AG09309 (cell line): ENCODE data around the gene OSTC.
A peak's percentile ranks its signal among the peaks of the same experiment; 100 is the strongest.

ENCODE experiments used
- DNase-seq: peaks from one replicate; pipeline ENCODE4 v3.0.0-alpha.2; 2010; ENCODE audit warnings: low read depth
- H3K4me3 ChIP-seq: 2 replicates; pipeline ENCODE4 v1.5.1; 2011; ENCODE audit warnings: mild to moderate bottlenecking, low read depth, low read length, moderate library complexity; ENCODE audit not compliant: control insufficient read depth
- TF ChIP-seq, protein P1 (sequence below): IDR thresholded peaks from 2 replicates; pipeline ENCODE4 v1.5.1; 2011; ENCODE audit warnings: mild to moderate bottlenecking, low read depth, low read length, inconsistent platforms; ENCODE audit not compliant: insufficient read depth, control insufficient read depth; ENCODE audit errors: missing control alignments

OSTC gene

DNA sequence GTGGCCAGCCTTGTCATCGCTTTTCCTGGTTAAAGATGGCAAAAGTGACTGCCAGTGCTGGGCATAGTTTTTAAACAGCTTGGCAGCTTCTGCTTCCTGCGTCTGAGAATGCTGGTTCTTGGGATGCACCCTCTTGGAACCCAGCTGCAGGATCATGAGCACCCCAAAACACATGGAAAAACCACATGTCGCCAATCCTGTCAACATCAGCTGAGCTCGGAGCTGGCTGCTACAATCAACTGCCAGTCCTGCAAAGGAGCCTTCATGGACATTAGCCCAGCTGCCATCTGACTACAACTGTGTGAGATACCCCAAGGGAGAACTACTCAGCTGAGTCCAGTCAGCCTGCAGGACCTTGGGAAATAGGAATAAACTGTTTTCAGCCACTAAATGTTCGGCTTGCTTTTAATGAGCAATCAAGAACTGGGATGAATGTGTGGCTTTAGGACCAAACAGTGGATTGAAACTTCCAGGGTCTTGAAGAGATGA, 31.0 kb downstream of the OSTC start:
- TF ChIP-seq, protein P1, sequence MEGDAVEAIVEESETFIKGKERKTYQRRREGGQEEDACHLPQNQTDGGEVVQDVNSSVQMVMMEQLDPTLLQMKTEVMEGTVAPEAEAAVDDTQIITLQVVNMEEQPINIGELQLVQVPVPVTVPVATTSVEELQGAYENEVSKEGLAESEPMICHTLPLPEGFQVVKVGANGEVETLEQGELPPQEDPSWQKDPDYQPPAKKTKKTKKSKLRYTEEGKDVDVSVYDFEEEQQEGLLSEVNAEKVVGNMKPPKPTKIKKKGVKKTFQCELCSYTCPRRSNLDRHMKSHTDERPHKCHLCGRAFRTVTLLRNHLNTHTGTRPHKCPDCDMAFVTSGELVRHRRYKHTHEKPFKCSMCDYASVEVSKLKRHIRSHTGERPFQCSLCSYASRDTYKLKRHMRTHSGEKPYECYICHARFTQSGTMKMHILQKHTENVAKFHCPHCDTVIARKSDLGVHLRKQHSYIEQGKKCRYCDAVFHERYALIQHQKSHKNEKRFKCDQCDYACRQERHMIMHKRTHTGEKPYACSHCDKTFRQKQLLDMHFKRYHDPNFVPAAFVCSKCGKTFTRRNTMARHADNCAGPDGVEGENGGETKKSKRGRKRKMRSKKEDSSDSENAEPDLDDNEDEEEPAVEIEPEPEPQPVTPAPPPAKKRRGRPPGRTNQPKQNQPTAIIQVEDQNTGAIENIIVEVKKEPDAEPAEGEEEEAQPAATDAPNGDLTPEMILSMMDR: no peak
- DNase-seq: no peak
- H3K4me3 ChIP-seq: no peak overlapping the region

DNA sequence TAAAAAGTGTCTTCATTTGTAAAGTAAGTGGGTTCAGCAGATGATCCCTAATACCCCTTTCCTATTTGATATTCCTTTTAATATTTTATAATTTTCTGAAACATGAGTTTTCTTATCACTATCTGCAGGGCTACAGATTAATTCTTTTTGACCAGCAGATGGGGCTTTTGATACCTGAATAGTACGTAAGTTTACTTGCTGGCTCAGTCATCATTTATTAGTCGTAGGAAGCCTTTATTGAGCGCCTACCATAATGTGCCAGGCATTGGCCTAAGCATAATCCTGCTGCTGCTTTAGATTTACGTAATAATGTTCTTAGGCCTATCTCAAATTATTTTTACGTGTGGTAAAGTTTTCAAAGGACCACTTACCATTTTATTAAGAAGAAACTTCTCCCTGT, 33.1 kb downstream of the OSTC start:
- no peak overlapping the region for H3K4me3 ChIP-seq
- no peak for DNase-seq
- TF ChIP-seq, protein P1: peak; percentile 34

DNA sequence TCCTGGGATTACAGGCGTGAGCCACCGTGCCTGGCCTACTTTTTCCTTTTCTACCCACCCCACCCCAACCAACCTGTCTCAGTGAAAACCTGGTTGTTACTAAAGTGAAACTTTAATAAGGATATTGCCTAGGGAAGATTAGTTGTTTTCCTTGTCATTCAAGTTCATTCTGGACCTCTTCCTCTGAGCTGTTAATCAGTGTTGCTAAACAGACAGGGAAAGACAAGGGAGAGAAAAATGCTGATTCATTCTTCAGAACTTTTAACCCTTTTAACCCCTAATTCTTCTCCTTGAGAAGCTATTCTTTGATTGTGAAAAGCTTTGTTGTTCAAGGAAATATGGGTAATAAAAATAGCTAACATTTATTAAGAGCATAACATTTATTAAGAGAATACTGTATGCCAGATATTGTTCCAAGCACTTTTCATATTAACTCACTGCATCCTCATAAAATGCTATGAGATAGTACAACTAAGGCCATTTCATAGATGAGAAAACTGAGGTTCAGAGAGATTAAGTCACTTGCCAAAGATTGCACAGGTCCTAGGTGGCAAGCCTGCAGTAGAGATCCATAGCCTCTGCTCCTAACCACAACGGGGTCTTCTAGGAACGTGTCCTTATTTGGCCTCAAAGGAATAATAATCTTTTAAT, 34.8 kb downstream of the OSTC start:
- DNase-seq: no peak
- H3K4me3 ChIP-seq: no peak overlapping the region
- TF ChIP-seq, protein P1: no peak

DNA sequence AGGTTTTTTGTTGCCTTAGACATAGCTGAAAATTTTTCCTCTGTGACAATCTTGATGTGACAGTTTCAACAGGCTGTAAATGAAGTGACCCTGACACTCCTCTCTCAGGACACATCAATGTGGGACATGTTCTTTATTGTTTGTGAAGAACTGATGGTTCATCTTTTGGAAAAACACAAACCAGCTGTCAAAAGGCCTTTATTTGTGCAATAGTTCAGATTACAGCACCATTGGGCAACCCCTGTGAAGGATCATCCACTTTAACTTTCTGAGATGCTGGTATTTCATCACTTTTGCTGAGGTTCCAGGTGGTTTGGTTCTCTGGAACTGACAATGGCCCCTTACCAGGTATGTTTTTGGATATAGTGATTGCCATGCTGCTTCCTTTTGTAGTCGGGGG, 40.3 kb downstream of the OSTC start:
- TF ChIP-seq, protein P1: no peak
- no peak overlapping the region for H3K4me3 ChIP-seq
- DNase-seq: no peak

DNA sequence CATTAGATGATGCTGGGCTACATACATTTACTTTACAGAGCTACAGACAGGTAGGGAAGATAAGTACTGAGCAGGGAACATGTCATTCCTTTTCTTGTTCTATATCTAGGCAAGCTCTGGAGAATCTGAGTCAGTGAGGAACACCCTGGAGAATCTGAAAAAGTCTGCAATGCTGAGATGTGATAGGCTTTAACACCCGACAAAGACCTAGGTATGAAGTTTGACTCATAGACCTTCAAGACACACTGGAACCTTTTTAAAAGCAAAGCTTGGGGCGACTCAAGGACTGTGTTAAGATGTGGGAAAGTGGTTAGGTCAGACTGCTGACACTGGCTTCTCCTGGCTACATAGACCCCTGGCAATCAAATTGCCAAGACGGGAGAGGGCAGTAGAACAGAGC, 42.8 kb downstream of the OSTC start:
- TF ChIP-seq, protein P1: no peak
- no peak for DNase-seq
- no peak overlapping the region for H3K4me3 ChIP-seq

DNA sequence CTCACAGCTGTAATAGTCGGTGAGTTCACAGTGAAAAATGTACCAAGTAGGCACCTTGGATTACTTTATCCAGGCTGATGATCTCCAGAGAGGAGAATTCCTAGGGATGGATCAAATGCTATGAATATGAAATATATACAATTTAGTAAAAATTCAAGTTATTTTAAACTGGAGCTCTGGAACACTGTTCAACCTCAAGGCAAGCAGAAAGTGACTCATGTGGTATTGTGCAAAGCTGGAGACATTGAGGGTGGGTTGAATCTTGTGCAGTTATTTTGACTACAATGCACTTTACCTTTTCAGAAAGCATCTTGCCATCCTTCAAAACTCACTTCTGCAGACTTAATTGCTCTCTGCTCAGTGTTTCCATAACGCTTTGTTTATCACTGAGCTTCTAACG, 43.4 kb downstream of the OSTC start:
- TF ChIP-seq, protein P1: no peak
- no peak for DNase-seq
- no peak overlapping the region for H3K4me3 ChIP-seq
